Tongue (tissue), 2 donors: Measurements from ENCODE around the gene THRB. TPM values are rescaled to one million over a fixed set of nuclear protein-coding genes. Genes with fewer than 3 reads are reported as not detected.

ENCODE experiments used
- DNase-seq: peaks from one replicate; pipeline ENCODE4 v3.0.0-alpha.2; 2015
- total RNA-seq: library from RNA; depleted of rRNA; stranded (reverse); fragments of >200 nt; gene quantifications from one replicate; pipeline ENCODE4 v1.2.3, GENCODE V29; 2014

Gene THRB
- total RNA-seq, 1 donor from 2014 or later, result 3.4 TPM

- no peak for DNase-seq
Observed at GRCh38 chr3:24487325-24488262, 7.1 kb downstream of the THRB start.

- no peak for DNase-seq
Observed at GRCh38 chr3:24485511-24485910, 9.1 kb downstream of the THRB start.

- no peak for DNase-seq
Observed at GRCh38 chr3:24483873-24484272, 10.8 kb downstream of the THRB start.

- DNase-seq, result no peak
Observed at GRCh38 chr3:24482096-24482705, 12.4 kb downstream of the THRB start.

GRCh38 chr3:24481193-24481592, 13.5 kb downstream of the THRB start:
- DNase-seq, result no peak

GRCh38 chr3:24480497-24480896, 14.2 kb downstream of the THRB start:
- DNase-seq, result no peak

- no peak for DNase-seq
Observed at GRCh38 chr3:24479816-24480215, 14.8 kb downstream of the THRB start.

- no peak for DNase-seq
Observed at GRCh38 chr3:24476871-24477656, 17.6 kb downstream of the THRB start.

GRCh38 chr3:24475925-24476324, 18.7 kb downstream of the THRB start:
- no peak for DNase-seq

GRCh38 chr3:24474862-24475261, 19.8 kb downstream of the THRB start:
- no peak for DNase-seq

- DNase-seq, result no peak
Observed at GRCh38 chr3:24472358-24472757, 22.3 kb downstream of the THRB start.

- no peak for DNase-seq
Observed at GRCh38 chr3:24471486-24471885, 23.2 kb downstream of the THRB start.

GRCh38 chr3:24470277-24470676, 24.4 kb downstream of the THRB start:
- no peak for DNase-seq

- no peak for DNase-seq
Observed at GRCh38 chr3:24464389-24464788, 30.3 kb downstream of the THRB start.

- DNase-seq, result no peak
Observed at GRCh38 chr3:24462737-24463136, 31.9 kb downstream of the THRB start.

- no peak for DNase-seq
Observed at GRCh38 chr3:24460974-24461373, 33.7 kb downstream of the THRB start.

GRCh38 chr3:24457719-24458118, 36.9 kb downstream of the THRB start:
- DNase-seq, result no peak

- no peak for DNase-seq
Observed at GRCh38 chr3:24454856-24455255, 39.8 kb downstream of the THRB start.

- DNase-seq, result no peak
Observed at GRCh38 chr3:24454393-24454792, 40.3 kb downstream of the THRB start.

- DNase-seq, result no peak
Observed at GRCh38 chr3:24451461-24452099, 43.1 kb downstream of the THRB start.

GRCh38 chr3:24450160-24450907, 44.3 kb downstream of the THRB start:
- no peak for DNase-seq

- no peak for DNase-seq
Observed at GRCh38 chr3:24447836-24448235, 46.8 kb downstream of the THRB start.
